HG03571 (cell line): ENCODE measurements around the gene ANKRD33B.
"Not testable (repeated sequence)": the region's sequence is repeated elsewhere in the genome, so short reads cannot be mapped to it uniquely, and the experiment has no call there.

Experiments used
- ATAC-seq: cut with Tn5 transposase; IDR thresholded peaks from one replicate; pipeline ENCODE4 v1.9.1; 2021; ENCODE audit not compliant: unreplicated experiment

ANKRD33B gene

DNA sequence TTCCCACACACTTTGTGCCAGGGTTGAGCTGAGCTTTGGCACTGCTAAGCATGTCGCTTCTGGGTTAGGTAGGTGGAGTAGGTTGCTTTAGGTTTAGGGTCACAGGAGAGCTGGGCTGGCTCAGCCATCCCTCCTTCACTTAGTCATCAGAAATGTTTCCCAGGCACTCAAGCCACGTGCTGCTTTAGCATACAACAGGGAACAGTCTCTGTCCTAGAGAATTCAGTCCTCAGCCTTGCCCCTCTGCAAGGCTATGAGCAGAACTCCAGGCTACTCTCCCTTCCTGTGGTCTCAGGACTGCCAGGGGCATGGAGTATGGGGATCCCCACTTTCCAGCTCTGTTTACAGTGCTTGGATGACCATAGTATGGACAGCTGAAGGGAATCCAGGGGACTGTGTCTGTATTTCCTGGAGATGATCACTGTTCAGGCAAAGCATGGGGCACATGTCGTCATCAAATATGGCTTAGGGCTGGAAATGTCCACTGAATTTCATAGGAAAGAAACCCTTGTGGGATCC, 7.5 kb upstream of the ANKRD33B start:
- ATAC-seq: no peak

DNA sequence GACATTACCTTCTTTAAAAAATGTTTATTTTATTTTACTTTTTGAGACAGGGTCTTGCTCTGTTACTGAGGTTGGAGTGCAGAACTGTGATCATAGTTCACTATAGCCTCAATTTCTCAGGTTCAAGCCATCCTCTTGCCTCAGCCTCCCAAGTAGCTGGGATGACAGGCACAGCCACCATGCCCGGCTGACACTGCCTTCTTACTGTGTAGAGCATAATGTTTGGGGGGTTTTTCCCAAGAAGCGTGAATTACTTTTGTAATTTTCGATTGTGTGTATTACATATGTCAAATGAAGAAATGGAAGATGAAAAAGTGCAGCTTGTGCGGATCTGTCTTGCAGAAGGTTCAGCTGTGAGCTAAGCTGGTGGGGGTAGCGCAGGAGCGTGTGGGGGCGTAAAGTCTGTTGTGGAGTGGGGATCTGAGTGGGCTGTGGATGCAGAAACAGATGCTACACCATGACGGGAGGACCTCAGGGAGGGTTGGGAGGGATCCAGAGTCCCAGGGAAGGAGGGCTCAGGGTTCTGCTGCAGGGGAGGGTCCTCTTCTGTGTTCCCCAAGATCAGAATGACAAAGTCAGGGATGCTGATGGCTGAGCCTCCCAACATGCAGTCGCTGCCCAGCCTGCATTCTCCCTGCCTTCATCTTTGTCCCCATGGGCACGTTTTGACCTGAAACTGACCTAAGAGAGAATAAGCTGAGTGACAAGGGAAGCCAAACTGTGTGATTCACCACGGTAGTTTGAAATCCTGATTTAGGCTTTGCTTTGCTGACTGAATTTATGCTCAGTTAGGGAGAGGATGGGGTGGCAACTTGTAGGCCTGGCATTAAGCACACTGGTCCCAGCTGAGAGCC, 6.8 kb upstream of the ANKRD33B start:
- ATAC-seq: no peak

DNA sequence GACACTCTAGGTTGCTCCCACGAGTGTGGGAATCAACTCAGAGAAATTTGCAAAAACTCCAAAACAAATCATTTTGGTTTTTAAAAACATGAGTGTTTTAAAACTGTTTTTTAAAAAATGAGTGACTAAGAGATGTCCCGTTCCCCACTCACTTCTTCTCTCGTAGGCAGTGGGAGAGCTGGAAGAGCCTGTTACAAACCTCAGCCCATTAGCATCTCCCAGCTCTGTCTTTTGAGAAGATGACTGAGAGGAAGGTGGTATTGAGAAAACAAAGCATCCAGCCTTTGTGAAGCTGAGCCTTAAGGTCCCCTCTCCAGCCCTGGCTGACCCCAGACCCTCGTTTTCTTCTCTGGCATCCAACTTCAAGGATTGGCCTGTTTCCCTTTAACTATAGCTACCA, 4.7 kb upstream of the ANKRD33B start:
- no peak for ATAC-seq

DNA sequence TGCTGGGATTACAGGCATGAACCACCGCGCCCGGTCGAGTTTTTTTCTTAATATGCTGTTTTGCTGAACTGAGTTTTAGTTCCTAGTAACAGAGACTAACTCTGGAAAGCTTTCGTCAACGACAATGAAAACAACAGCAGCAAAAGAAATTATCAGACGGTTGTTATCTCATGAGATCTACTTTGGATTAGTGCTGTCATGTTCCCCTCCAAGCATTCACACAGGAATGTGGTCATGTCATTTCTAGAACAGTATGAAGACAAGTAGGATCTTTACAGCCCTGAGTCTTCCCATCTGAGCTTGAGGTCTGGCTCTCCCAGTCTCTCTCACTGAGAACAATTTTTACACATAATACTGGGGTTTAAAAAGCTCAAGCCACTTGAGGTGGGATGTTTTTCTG, 4.0 kb upstream of the ANKRD33B start:
- no peak for ATAC-seq

DNA sequence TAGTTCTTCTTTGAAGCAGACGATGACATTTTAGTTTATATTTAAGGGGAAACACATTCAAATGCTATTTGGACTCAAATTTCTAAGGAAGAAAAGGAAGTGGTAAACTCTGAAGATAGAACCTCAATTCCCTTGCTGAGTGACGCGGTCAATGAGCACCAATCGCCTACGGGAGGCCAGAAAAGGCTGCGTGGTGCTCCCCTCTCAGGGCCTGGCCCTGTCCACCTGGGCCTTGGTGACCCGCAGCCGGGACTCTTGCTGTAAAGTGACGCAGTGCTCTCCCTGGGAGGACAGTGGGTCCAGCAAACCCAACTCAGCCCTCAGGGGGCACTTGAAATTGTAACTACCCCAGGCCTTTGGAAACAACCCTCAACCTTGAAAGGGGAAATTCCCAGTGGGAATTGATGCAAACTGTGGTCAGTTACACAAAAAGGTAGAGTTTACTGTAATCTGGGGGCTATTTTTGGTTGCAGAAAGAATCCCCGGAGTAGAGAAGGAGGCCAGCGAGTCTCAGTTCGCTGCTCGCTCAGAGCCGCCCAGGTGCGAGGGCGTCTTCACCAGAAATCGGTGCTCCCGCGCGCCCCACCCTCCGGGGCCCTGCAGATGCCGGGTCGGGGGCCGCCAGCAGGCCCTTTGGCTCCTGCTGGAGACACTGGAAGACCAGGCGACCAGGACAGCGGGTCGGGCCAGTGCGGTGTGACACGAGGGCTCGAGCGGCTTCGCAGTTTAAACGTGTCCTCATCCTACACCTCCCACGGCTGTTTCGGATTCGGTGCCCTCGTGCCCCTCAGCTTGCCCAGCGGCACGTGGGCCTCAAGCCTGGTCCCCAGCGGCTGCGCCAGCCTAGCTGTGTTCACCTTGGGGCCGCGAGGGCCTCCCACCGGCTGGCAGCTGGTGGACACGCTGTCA, 1.4 kb upstream of the ANKRD33B start:
- no peak for ATAC-seq

DNA sequence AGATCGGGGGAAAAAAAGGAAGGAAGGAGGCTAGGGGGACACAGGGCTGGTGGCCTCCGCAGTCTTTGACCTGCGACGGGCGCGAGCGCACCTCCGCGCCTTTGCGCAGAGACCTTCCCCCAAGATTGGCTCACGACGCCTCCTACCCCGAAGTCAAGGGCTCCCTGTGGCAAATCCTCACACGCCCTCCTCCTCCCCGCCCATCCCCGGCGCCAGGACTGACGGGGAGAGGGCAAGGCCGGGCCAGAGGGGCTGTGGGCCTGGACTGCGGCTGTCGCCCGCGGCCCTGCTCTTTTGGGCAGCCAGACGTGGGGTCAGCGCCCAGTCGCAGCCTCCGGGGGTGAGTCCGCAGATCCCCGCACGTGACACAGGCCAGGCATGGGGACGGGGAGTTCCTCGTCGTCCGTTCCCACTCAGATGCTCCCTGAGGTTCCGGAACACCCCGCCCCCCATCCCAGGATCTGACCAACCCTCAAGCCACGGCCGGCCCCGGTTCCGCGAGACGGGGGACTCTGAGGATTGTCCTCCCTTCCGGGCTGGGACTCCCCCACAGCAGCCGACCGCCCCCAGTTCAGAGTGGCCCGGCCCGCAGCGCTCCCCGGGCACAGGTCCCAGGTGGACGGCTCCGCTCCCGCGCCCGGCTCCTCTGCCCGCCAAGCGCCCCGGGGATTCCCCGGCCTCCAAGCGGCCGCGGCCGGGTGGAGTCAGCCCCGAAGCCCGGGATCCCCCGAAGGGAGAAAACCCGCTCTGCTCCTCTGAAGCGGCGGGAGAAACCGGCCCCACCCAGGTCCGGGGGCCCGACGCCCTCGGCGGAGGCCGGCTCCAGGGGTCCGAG, 543 bp upstream of the ANKRD33B start:
- peak; percentile 21 for ATAC-seq

- no peak for ATAC-seq
These were observed 1.2 kb downstream of the ANKRD33B start for GRCh38 chr5:10564838-10565784.

GRCh38 chr5:10565785-10566542, 2.1 kb downstream of the ANKRD33B start:
- ATAC-seq: no peak

DNA sequence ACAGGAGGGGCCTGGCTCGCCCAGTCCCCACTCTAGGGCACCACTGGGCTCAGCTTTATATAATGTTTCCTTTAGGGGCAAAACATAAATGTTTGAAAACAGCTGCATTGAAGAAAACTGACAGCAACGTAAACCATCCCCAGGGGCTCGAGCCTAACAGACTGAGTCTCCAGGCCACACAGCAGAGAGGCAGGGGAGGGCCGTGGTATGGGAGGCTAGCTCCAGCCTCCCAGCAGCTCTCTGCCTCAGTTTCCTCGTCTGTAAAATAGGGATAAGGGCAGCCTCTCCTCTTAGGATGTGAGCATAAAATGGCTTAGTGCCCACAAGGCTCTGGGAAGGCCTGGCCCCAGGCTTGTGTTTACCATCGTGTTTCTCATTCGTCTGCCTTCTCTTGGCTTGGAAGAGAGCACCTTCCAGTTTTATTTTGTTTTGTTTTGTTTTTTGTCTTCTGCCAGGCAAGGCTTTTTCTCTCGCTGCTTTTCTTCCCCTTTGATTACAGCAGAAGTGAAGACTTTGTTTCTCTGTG, 2.7 kb downstream of the ANKRD33B start:
- ATAC-seq: no peak

DNA sequence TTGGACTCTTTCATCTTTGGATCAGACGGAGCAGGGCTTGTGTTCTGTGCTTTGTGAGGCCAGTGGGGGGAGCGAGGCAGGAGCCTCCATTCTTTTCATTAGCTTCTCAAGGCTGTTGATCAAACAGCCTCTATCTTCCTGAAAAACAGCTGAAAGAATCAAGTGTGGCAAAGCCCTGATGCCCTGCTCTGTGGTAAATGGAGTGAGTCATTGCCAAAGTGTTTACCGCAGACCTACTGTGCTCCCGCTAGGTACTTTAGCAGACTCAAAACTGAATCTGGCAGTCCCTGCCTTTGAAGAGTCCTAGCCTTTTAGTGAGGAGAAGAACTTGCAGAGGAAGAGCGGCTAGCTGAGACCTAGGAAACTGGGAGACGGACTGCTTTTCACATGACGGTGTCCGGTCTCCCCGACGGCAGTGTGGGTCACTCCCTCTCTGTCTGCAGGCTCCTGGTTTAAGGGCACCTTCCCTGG, 3.3 kb downstream of the ANKRD33B start:
- ATAC-seq: no peak

DNA sequence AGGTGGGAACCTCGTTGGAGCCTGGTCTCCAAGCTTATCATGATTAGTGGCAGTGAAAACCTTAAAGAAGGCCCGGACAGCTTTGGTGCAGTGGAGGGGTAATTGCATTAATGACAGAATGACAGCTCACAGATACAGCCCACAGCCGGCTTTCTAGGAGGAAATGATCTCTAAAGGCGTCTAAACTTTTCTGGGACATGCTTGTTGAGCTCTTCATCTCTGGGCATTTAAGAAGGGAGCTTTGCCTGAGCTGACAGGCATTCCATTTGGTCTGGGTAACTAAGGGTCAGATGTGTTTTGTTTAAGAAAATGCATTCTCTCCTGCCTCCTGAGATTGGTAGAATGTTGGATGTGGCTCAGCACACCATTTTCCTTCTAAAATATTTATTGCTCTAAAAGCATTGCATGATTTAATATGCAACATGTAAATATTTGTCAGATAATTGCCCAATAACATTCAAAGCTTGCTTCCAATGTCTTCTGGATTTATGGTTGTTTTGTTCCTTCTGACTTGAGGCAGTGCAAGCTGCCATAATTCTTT, 4.0 kb downstream of the ANKRD33B start:
- ATAC-seq: no peak

- ATAC-seq: not testable (repeated sequence)
These were observed 6.7 kb downstream of the ANKRD33B start for GRCh38 chr5:10570540-10570939.

DNA sequence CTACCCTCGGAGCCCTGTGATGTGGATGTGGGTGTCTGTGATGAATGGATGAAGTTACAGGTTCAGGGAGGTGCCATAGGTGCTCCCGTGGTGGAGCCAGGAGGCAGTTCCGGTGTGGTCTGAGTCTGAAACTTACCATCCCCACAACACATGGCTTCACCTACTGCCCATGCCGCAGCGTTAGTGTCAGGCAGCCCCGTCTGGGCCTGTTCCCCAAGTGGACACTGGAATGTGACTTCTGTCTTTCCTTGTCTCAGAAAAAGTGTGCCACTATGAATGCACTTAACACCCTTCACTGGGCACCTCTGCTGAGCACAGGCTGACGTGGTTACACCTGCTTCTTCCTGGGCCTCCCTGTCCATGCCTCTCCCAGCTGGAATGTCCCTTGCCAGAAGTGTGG, 8.6 kb downstream of the ANKRD33B start:
- ATAC-seq: no peak

GRCh38 chr5:10573487-10574145, 9.7 kb downstream of the ANKRD33B start:
- ATAC-seq: no peak

GRCh38 chr5:10574879-10575278, 11.0 kb downstream of the ANKRD33B start:
- not testable (repeated sequence) for ATAC-seq

- no peak for ATAC-seq
These were observed 12.4 kb downstream of the ANKRD33B start for GRCh38 chr5:10576121-10576789.

- ATAC-seq: no peak
These were observed 12.9 kb downstream of the ANKRD33B start for GRCh38 chr5:10576790-10577189.
